Coronary artery (tissue), 2 donors: ENCODE results near the gene NPTXR.

ENCODE experiments used
- DNase-seq: peaks from one replicate; pipeline ENCODE4 v3.0.0-alpha.2; 2017; ENCODE audit warnings: low spot score
- H3K27ac ChIP-seq, 2 donors: fragments of 200-600 bp; sonication (generic); one replicate each; pipeline ENCODE4 v1.5.1; 2016 to 2019
- H3K4me3 ChIP-seq: fragments of 200-600 bp; sonication (generic); 2 replicates; pipeline ENCODE4 v1.5.1; 2016; ENCODE audit warnings: mild to moderate bottlenecking, moderate library complexity
- TF ChIP-seq, protein P1 (sequence below): fragments of 200-600 bp; sonication (generic); IDR thresholded peaks from one replicate; pipeline ENCODE4 v1.5.1; 2019; ENCODE audit warnings: antibody characterized with exemption

The NPTXR gene

DNA sequence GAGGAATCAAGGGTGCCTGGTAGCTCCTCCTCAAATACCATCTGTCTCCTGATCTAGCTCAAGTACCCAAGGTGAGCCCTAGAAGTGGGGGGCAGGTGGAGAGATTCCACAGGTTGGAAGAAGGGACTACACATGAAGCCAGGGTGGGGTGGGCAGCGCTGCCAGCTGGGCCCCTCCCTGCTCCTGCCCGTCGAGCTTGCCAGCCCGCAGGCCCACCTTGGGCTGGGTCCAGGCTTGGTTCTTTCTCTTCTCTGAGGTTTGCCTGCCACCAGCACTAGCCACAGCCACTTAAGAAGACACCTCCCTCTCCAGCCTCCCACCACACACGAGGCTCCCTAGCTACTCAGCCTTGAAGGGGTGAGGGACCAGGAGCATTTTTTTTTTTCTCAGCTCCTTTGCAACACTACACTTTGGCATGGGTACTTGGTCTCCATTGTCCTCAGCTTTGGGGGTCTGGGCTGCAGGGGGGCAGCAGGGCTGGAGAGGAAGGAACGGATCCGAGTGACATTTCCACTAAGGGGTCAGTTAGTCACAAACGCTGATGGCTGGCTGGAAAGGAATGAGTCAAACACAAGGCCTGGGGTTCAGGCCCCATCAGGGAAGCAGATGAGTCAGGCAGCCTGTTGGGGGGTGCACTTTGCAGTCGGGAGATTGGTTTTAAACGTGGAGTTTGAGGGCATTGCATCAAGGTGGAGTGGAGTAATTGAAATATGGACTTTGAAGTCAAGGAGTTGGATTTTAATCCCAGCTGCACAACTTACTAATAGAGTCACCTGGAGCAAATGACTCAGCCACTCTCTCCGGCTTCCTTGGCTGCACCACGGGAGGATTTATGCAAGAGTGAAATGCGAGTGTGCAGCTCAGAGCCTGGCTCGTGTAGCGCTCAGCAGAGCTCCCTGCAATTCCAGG, 7.4 kb upstream of the NPTXR start:
- no peak overlapping the region for H3K27ac ChIP-seq
- no peak for DNase-seq
- H3K4me3 ChIP-seq: no peak overlapping the region
- TF ChIP-seq, protein P1, sequence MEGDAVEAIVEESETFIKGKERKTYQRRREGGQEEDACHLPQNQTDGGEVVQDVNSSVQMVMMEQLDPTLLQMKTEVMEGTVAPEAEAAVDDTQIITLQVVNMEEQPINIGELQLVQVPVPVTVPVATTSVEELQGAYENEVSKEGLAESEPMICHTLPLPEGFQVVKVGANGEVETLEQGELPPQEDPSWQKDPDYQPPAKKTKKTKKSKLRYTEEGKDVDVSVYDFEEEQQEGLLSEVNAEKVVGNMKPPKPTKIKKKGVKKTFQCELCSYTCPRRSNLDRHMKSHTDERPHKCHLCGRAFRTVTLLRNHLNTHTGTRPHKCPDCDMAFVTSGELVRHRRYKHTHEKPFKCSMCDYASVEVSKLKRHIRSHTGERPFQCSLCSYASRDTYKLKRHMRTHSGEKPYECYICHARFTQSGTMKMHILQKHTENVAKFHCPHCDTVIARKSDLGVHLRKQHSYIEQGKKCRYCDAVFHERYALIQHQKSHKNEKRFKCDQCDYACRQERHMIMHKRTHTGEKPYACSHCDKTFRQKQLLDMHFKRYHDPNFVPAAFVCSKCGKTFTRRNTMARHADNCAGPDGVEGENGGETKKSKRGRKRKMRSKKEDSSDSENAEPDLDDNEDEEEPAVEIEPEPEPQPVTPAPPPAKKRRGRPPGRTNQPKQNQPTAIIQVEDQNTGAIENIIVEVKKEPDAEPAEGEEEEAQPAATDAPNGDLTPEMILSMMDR: no peak

DNA sequence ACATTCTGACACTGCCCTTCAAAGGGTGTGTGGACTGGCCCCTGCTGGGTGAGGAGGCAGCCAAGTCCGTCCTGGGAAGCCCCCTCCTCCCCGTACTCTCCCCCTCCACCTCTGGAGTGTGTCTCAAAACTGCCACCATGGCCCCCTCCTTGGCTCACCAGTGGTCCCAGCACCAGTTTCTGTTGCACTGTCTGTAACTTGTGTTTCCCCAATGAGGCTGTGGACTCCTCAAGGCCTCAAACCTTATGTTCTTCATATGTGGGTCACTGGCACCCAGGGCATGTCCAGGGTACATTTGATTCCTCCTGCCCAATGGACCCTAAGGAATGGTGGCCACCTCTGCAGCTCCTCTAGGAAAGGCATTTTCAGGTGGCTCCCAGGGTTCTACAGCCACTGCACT, 6.6 kb upstream of the NPTXR start:
- no peak for DNase-seq
- TF ChIP-seq, protein P1: no peak
- Histone ChIP-seq H3K4me3 (no peak overlapping the region), H3K27ac (no peak overlapping the region)

DNA sequence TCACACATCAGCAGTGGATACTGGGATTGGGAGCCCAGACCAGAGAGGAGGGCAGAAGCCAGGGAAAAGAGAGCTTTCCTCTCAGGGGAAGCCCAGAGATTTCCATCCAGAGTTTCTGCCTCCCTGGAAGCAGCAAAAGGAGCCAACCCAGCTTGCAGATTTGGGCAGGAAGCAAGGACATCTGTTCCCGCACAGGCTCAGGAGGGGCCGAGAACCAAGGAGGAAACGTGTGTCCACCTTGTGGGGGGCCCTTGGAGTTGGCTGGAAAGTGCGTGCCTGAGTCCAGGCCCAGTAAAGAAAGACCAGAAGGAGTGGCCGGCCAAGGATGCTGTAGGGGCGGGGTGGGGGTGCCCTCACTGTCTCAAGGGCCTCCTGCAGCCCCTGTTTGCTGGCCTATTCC, 6.0 kb upstream of the NPTXR start:
- TF ChIP-seq, protein P1: no peak
- Histone ChIP-seq H3K4me3 (no peak overlapping the region), H3K27ac (no peak overlapping the region)
- DNase-seq: no peak

DNA sequence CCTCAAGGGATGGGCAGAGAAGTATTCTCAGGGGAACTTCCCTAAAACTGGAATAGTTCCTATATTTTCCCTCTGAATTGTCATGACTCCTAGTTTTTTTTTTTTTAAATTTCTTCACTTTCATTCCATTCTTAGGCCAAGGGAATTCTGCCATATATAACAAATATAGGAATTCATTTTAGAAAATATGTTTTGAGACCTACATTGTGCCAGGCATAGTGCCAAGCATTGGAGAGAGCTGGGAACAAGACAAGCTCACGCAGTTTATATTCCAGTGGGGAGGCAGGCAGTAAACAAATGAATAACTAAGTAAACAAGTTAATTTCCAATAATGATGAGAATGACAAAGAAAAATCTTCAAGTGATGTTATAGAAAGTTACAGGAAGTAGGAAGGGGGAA, 2.6 kb upstream of the NPTXR start:
- TF ChIP-seq, protein P1: no peak
- DNase-seq: no peak
- no peak overlapping the region for H3K4me3 ChIP-seq
- peak overlapping the region; percentile 60 to 96 for H3K27ac ChIP-seq

DNA sequence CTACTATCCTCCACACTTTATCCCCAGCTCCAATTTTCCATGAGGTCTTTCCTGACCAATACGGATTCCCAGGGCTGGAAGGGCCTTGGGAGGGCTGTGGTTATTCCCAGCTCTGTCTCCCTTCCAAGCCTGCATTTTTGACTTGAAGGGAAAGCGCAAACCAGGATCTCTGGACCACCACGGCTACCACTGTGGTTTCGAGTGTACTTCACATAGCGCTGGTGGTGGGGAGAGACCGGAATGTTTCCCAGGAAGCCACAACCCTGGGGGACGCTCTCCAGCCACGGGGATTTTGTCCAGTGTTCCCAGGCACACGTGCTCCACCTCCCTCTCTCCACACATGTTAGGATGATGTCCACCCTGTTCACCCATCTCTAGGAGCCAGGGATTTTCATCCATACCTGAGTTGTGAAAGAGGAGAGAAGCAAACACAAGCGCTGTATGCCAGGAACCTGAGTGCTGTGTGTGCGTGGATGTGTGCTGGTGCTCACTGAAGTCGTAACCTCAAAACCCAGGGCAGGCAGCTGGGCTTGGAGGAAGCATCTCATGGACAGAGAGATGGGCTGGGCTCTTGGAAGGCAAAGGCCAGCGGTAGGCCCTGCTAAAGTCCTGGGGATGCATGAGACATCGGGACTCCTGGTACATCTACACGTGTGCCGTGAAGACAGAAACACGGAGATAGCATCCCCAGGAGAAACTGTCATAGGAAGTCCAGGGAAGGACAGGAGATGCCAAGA, 1.3 kb upstream of the NPTXR start:
- peak overlapping the region; percentile 69 to 96 for H3K27ac ChIP-seq
- TF ChIP-seq, protein P1: no peak
- no peak overlapping the region for H3K4me3 ChIP-seq
- no peak for DNase-seq

DNA sequence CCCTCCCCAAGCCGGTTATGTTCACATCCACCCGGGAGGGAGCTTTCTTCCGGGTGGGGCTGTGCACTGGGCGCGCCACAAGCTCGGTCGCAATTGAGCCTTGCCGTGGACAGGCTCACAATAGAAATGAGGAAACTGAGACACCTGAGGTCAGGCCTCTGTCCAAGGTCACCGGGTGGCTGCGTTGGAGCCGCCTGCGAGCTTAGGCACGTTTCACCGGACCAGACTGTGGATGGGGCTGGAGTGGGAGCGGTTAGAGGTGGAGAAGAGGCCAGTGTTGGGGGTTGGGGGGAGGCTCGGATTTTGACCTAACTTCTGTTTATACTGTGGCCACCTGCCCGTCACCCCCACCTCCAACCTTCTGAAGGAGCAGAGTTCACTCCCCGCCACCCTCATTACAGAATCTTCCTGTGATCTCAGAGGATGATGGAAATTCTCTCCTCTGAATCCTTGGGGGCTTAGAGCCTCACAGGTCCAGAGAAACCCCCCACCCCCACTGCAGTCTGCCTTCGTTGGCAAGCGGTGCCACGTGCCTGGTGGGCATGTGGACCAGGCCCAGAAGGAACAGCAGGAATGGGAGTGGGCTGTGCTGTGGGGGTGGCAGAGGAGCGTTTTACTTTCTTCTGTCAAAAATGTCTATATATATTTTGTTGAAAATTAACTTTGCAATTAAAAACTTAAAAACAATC, 631 bp upstream of the NPTXR start:
- Histone ChIP-seq H3K27ac (peak overlapping the region; percentile 69 to 96), H3K4me3 (peak overlapping the region; percentile 89)
- no peak for DNase-seq
- TF ChIP-seq, protein P1: no peak
